T-helper 1 cell treated with Interleukin-12 subunit alpha and Interleukin-12 subunit beta and Interleukin-4 antibody, amounts not matched to agents 30 μg/mL and 1 μg/mL, for 36 hours (primary cell): ENCODE data around the gene POGLUT3.

Experiments used
- H3K27ac Mint-ChIP-seq: one replicate; pipeline ENCODE4 v1.8.0; 2021; ENCODE audit warnings: mild to moderate bottlenecking, mixed read lengths
- H3K27me3 Mint-ChIP-seq: one replicate; pipeline ENCODE4 v1.8.0; 2021; ENCODE audit warnings: low read depth, mixed read lengths
- H3K36me3 Mint-ChIP-seq: one replicate; pipeline ENCODE4 v1.8.0; 2021; ENCODE audit warnings: low read depth, mixed read lengths
- H3K4me1 Mint-ChIP-seq: one replicate; pipeline ENCODE4 v1.8.0; 2021; ENCODE audit warnings: low read depth, mixed read lengths
- H3K4me3 Mint-ChIP-seq: one replicate; pipeline ENCODE4 v1.8.0; 2021; ENCODE audit warnings: mild to moderate bottlenecking, moderate library complexity, mixed read lengths
- H3K9me3 Mint-ChIP-seq: one replicate; pipeline ENCODE4 v1.8.0; 2021; ENCODE audit warnings: mixed read lengths

Gene POGLUT3

DNA sequence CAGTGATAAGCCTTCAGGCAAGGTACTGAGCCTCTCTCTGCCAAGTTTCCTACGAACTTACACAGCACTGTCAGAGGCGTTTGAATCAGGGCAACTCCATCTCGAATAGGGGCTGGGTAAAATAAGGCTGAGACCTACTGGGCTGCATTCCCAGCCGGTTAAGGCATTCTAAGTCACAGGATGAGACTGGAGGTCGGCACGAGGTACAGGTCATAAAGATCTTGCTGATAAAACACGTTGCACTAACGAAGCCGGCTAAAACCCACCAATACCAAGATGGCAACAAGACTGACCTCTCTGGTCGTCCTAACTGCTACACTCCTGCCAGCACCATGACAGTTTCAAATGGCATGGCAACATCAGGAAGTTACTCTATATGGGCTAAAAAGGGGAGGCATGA lies 20.4 kb upstream of the POGLUT3 start:
- no peak overlapping the region for H3K4me3 Mint-ChIP-seq
- no peaks in the 10 kb centered on the region for H3K27me3 Mint-ChIP-seq
- no peaks in the 10 kb centered on the region for H3K36me3 Mint-ChIP-seq
- no peak overlapping the region for H3K27ac Mint-ChIP-seq
- no peaks in the 10 kb centered on the region for H3K9me3 Mint-ChIP-seq
- H3K4me1 Mint-ChIP-seq, result no peaks in the 10 kb centered on the region

DNA sequence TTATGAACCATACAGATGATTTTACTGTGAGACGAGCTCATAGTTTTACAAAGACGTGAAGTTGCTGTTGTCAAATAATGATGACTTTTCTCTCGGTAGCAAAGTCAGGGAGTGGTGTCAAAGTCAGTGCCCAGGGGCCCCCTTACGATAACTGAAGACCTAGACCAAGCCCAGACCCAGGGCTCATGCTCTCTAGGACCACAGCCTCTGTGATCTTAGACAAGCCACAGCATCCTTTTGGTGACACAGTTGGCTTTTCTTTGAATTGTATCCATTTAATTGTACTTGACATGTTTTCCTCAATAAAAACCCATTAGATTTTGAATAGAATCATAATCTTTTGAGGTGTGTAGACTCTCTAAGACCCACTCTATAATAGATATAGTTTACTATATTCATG lies 17.9 kb upstream of the POGLUT3 start:
- H3K4me3 Mint-ChIP-seq, result no peak overlapping the region
- H3K9me3 Mint-ChIP-seq, result no peaks in the 10 kb centered on the region
- H3K27me3 Mint-ChIP-seq, result no peaks in the 10 kb centered on the region
- H3K36me3 Mint-ChIP-seq, result no peaks in the 10 kb centered on the region
- no peaks in the 10 kb centered on the region for H3K4me1 Mint-ChIP-seq
- H3K27ac Mint-ChIP-seq, result no peak overlapping the region

DNA sequence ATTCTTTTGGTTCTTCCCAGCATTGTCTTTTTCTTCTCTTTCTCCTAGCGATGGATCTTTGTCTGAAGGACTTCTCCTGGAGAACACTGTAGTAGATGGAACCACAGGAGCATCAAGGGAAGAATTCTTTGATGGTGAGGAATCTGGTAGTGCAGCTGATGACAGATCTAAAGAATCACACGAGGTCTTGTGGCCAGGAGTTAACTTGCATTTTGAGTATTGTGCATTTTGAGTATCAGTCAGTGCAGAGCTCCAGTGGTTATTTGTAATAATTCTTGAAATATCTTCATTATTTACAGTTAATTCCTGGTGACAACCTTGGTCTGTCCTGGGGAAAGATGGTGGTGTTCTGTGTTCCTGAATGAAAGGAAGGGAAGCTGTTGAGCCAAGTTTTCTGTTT lies 14.5 kb upstream of the POGLUT3 start:
- Mint-ChIP-seq H3K4me1 (no peaks in the 10 kb centered on the region), H3K27me3 (no peaks in the 10 kb centered on the region), H3K27ac (no peak overlapping the region), H3K36me3 (no peaks in the 10 kb centered on the region), H3K9me3 (no peaks in the 10 kb centered on the region), H3K4me3 (no peak overlapping the region)

DNA sequence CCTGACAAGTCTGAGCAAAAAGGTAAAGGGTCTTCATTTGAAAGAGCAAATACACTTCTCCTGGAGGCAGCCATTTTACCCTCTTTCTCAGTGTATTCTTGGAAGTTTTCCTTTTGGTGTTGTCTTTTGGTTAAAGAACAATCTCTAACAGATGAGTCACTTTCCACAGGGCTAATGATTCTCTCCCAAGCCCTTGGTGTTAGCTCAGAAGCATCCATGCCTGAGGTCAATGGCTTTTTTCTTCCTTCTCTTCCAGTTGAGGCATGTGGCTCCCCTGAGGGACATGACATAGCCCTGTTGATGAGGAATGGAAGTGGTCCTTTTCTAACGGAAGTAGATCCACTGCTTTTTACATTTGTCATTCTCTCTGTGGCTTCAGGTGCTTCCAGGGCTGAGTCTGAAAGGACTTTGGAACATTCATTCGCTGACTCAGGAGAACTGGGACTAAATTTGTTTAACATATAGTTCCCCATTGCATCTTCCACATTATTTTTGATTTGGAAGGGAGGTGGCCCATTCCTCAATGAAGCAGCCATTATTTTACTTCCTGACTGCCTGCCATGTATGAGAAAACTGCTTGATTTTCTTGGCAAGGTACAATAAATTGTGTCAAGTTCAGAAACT lies 13.8 kb upstream of the POGLUT3 start:
- H3K4me1 Mint-ChIP-seq, result no peaks in the 10 kb centered on the region
- no peak overlapping the region for H3K27ac Mint-ChIP-seq
- H3K27me3 Mint-ChIP-seq, result no peaks in the 10 kb centered on the region
- H3K9me3 Mint-ChIP-seq, result no peaks in the 10 kb centered on the region
- no peak overlapping the region for H3K4me3 Mint-ChIP-seq
- no peaks in the 10 kb centered on the region for H3K36me3 Mint-ChIP-seq

DNA sequence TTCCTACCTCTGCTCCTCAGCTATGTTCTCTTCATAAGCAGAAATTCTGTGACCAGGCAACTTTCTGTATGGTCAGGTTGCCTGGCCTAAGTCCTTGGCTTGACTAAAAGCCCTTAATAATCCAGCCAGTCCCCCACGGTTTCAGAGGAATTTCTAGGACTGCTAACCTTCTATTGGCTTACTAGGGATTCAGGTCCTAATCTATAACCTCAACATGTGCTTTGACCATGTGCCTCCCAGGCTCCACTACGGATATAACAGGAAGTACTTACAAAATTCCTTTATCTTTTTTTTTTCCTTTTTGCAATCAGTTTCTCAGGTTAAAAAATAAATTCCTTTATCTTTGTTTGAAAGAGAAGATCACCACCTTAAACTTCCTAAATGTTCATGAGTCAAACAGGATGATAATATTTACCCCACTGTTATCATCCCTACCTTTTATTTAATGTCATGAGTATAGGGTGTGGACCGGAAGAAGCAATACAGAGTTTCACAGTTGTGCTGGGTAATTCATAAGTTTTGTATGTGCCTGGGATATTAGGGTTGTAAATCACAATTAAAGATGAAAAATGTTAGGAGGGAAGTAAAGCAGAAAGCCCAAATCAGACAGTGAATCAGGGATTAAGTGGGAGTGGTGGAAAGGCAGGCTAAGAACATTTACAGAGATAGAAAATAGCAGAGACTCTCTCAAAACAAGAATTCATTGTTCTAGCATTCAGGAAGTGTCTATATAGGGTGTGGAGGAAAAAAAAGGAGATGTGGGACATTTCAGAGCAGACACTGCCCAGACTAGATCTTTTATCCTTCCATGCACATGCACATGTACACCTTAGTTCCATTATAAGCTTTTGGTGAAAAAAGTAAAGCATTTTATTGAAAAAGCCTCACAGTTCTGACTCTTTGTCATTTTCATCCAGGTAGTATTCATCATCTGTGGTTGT lies 10.7 kb upstream of the POGLUT3 start:
- Mint-ChIP-seq H3K27ac (no peak overlapping the region), H3K36me3 (no peaks in the 10 kb centered on the region), H3K27me3 (peaks cover under 1% of the 10 kb centered on the region), H3K4me3 (no peak overlapping the region), H3K4me1 (no peaks in the 10 kb centered on the region), H3K9me3 (no peaks in the 10 kb centered on the region)

DNA sequence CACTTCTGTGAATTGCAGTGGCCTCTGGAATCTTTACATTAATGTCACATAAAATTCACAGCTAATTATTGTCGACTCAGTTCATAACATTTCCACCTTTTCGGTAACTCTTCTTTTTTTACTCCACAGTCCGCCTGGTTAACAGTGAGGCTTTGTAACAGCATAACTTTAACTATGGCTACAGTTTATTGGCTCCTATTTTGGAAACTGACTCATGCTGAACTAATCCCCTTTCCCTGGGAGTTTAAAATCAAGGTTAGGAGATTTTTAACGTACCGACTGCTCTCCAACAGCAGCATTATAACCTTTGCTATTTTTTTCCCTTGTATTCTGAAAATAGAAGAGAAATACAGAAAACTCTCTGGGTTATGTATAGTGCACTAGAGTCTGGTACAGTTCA lies 3.2 kb upstream of the POGLUT3 start:
- Mint-ChIP-seq H3K36me3 (peaks cover 6% of the 10 kb centered on the region), H3K27me3 (peaks cover 8% of the 10 kb centered on the region), H3K9me3 (no peaks in the 10 kb centered on the region), H3K4me3 (no peak overlapping the region), H3K27ac (no peak overlapping the region), H3K4me1 (peaks cover 16% of the 10 kb centered on the region)

DNA sequence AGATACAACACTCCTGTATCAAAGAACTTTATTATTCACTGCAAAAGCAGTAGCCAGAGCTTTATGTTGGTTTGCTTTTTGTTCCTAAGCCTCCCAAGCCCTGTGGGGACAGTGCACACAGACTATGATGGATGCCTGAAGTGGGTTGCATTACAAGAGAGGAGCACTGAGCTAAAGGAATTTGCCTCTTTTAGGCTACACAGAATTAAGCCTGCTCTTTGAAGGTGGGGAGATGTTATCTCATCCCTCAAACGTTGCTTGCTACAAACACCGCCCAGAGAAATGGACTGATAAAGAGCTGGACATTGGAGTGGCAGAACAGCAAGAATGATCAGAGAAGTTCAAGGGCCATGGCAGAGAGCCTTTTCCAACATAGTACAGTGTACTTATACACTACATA lies 2.5 kb upstream of the POGLUT3 start:
- Mint-ChIP-seq H3K4me1 (peaks cover 20% of the 10 kb centered on the region), H3K4me3 (no peak overlapping the region), H3K36me3 (peaks cover 6% of the 10 kb centered on the region), H3K27me3 (peaks cover 8% of the 10 kb centered on the region), H3K9me3 (no peaks in the 10 kb centered on the region), H3K27ac (peak overlapping the region; percentile 6)

DNA sequence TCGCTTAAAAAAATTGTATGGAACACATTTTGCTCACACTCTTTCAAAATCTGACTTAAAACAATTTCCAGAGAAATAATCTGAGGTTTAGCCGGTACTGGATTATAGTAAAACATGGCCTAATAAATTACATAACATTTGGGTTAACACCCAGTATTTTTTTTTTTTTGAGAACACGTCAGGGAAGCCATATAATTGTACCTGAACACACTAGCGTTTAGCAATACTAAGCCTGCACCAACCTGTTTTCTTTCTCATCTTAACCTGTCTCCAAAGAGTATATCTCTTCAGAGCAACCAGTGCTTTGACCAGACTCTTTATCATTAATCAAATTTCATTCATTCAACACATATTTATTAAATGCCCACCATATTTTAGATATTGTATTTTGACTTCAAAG lies 2.0 kb upstream of the POGLUT3 start:
- H3K27me3 Mint-ChIP-seq, result peaks cover 8% of the 10 kb centered on the region
- H3K27ac Mint-ChIP-seq, result no peak overlapping the region
- no peak overlapping the region for H3K4me3 Mint-ChIP-seq
- peaks cover 6% of the 10 kb centered on the region for H3K36me3 Mint-ChIP-seq
- H3K9me3 Mint-ChIP-seq, result no peaks in the 10 kb centered on the region
- H3K4me1 Mint-ChIP-seq, result peaks cover 20% of the 10 kb centered on the region

DNA sequence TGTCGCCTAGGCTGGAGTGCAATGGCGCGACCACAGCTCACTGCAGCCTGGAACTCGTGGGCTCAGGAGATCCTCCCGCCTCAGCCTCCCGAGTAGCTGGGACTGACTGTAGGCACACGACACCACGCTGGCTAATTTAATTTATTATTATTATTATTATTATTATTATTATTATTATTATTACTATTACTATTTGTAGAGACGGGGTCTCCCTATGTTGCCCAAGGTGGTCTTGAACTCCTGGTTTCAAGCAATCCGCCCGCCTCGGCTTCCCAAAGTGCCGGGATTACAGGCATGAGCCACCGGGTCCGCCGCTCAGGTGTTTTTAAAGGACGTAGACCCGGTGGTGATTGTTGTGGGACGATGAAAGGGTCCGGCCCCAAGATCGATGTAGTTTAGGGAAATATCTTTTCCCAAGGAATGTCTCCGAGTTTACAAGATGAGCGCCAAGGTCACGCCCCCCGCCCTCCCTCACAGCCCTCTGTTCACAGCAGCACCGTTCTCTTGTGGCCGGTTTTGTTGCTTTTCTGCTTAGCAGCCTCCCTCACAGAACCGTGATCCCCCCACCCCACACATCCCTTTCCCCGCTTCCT lies 728 bp upstream of the POGLUT3 start:
- H3K27me3 Mint-ChIP-seq, result peaks cover 7% of the 10 kb centered on the region
- H3K9me3 Mint-ChIP-seq, result no peaks in the 10 kb centered on the region
- peaks cover 22% of the 10 kb centered on the region for H3K4me1 Mint-ChIP-seq
- peak overlapping the region; percentile 92 for H3K4me3 Mint-ChIP-seq
- H3K27ac Mint-ChIP-seq, result peak overlapping the region; percentile 95
- peaks cover 6% of the 10 kb centered on the region for H3K36me3 Mint-ChIP-seq

DNA sequence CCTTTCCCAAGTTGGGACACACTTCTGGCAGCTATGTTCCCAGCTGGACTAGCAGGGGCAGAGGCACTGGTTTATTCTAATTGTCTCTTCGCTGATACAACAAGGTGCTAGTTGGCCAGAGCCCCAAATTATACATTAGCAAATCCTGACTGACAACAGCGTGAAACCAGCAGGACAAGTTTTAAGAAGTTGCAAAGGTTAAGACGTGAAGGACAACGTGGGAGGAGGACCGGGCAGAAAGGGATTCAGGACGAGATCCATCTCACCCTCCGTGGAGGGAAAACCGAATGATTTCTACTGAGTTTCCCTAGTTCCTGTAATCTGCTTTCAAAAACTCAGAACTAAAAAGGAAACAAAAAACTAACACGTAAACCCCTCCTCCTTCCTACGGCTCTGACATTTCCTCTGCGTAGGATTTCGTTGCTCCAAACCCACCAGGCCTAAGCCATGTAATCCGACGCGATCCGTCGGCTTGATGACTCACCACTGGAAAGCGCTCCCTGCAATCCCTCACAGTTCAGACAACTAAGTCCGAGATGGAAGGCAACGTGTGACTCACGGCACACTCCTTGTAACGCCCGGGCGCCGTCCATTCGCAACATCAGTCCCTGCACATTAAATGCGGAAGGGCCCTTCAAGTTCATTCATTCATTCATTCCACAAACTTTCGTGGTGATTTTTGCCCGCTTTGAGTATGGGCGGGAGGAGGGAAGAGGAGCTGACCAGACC lies 703 bp downstream of the POGLUT3 start:
- Mint-ChIP-seq H3K36me3 (peaks cover 6% of the 10 kb centered on the region), H3K27ac (peak overlapping the region; percentile 100), H3K27me3 (peaks cover 3% of the 10 kb centered on the region)

DNA sequence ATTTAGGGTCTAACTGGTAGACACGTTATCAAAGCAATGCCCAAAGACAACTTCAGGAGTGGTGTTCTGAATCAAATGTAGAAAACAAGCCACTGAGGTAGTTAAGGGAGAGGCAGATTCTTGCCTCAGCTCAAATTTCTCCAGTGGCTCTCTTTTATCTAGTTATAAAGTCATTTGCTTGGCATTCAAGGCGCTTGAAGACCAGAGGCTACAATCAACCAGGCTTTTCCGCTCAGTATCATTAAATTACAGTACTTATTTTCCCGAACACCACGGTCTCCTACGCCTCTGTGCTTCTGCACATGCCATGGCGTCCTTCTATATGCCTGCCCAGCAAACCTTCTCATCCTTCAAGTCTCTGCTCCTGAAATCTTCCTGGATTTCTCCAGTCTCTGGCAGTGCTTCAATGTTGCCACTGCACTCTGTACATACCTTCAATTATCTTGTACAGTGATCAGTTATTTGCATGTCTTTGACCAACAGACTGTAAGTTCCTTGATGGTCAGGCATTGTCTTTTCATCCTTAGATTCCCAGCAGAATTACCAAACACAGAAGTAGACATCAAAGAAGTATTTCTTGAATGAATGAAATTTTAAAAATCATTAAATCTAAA lies 1.4 kb downstream of the POGLUT3 start:
- no peaks in the 10 kb centered on the region for H3K9me3 Mint-ChIP-seq
- peaks cover 22% of the 10 kb centered on the region for H3K4me1 Mint-ChIP-seq
- peak overlapping the region; percentile 100 for H3K27ac Mint-ChIP-seq
- H3K4me3 Mint-ChIP-seq, result peak overlapping the region; percentile 99
- peaks cover 6% of the 10 kb centered on the region for H3K36me3 Mint-ChIP-seq
- peaks cover 3% of the 10 kb centered on the region for H3K27me3 Mint-ChIP-seq

More for the DNA sequence above, 703 bp downstream of the POGLUT3 start:
- H3K9me3 Mint-ChIP-seq, result no peaks in the 10 kb centered on the region
- H3K4me3 Mint-ChIP-seq, result peak overlapping the region; percentile 99
- peaks cover 22% of the 10 kb centered on the region for H3K4me1 Mint-ChIP-seq

DNA sequence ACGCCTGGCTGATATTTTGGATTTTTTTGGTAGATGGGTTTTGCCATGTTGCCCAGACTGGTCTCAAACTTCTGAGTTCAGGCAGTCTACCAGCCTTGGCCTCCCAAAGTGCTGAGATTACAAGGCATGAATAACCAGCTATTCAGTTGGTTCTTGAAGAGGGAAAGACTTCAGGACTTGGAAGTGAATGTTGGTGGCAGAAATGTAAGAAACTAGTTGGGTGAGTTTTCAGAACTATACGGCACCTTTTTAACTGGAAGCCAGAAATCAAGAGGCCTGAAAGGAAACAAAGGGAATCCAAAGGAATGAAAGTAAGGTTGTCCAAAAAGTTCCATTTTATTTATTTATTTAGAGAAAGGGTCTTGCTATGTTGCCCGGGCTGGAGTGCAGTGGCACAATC lies 2.9 kb downstream of the POGLUT3 start:
- H3K36me3 Mint-ChIP-seq, result peaks cover 6% of the 10 kb centered on the region
- peaks cover 22% of the 10 kb centered on the region for H3K4me1 Mint-ChIP-seq
- H3K4me3 Mint-ChIP-seq, result no peak overlapping the region
- no peak overlapping the region for H3K27ac Mint-ChIP-seq
- no peaks in the 10 kb centered on the region for H3K27me3 Mint-ChIP-seq
- no peaks in the 10 kb centered on the region for H3K9me3 Mint-ChIP-seq

DNA sequence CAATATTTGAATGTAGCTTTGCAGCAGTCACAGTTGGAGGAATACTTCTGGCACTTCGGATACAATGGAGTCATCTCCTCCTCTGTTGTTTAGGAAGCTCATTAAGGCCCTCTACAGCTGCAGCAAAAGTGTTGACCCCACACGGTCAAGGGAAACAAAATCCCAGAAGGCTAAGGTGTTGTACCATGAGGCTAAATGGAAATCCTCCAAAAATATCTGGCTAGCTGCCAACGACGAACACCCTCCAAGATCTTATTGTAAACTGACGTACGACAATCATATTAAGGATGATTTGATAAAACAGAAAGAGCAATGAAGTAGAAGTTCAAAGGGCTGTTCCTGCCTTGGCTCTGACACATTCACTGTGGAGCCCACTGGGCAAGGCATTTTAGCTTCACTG lies 4.0 kb downstream of the POGLUT3 start:
- Mint-ChIP-seq H3K4me1 (peaks cover 20% of the 10 kb centered on the region), H3K4me3 (no peak overlapping the region), H3K9me3 (no peaks in the 10 kb centered on the region), H3K27me3 (no peaks in the 10 kb centered on the region), H3K27ac (peak overlapping the region; percentile 11), H3K36me3 (peaks cover 9% of the 10 kb centered on the region)

DNA sequence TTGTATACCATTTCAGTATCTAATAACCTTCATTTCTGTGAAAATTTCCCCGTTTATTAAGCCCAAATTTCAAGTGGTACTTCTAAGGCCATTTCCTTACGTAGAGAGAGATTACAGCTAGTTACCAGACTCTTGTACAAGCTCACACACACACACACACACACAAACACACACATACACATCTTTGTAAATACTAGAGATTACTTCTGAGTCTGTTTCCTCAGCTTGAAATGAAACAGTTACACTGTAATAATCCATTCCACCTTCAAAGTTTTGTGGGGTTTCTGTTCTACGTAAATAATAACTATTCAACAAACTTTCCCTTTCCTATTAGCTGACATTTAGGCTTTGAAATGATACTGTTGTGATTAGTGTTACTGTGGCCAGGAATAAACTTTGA lies 6.2 kb downstream of the POGLUT3 start:
- H3K27me3 Mint-ChIP-seq, result no peaks in the 10 kb centered on the region
- peaks cover 11% of the 10 kb centered on the region for H3K4me1 Mint-ChIP-seq
- H3K4me3 Mint-ChIP-seq, result no peak overlapping the region
- H3K36me3 Mint-ChIP-seq, result peaks cover 19% of the 10 kb centered on the region
- H3K27ac Mint-ChIP-seq, result no peak overlapping the region
- no peaks in the 10 kb centered on the region for H3K9me3 Mint-ChIP-seq
